Fibroblast of lung (primary cell): ENCODE data around the gene TRIB2. TPM values are rescaled to one million over a fixed set of nuclear protein-coding genes. Genes with fewer than 3 reads are reported as not detected.

Experiments used
- DNase-seq, 2 donors: peaks; one replicate each; pipeline versions ENCODE4 v3.0.0 to v3.0.0-alpha.2; 2010; ENCODE audit warnings: low read depth in 2 of 2
- H2AFZ ChIP-seq: 2 replicates; pipeline ENCODE4 v1.5.1; 2012; ENCODE audit warnings: low read length, control low read depth, inconsistent platforms
- H3K27ac ChIP-seq: 2 replicates; pipeline ENCODE4 v1.5.1; 2011; ENCODE audit warnings: low read length, control low read depth; ENCODE audit not compliant: insufficient read depth
- H3K27me3 ChIP-seq: 2 replicates; pipeline ENCODE4 v1.5.1; 2011; ENCODE audit warnings: mild to moderate bottlenecking, low read length; ENCODE audit not compliant: control insufficient read depth, insufficient read depth
- H3K36me3 ChIP-seq: 2 replicates; pipeline ENCODE4 v1.5.1; 2011; ENCODE audit warnings: low read length; ENCODE audit not compliant: control insufficient read depth, insufficient read depth
- H3K4me1 ChIP-seq: 2 replicates; pipeline ENCODE4 v1.5.1; 2011; ENCODE audit warnings: low read length; ENCODE audit not compliant: control insufficient read depth, insufficient read depth; ENCODE audit errors: extremely low read depth
- H3K4me2 ChIP-seq: 2 replicates; pipeline ENCODE4 v1.5.1; 2011; ENCODE audit warnings: low read length, control low read depth; ENCODE audit not compliant: insufficient read depth; ENCODE audit errors: extremely low read depth
- H3K4me3 ChIP-seq, 4 experiments: fragments of 200-600 bp in 1 of 4; sonication (generic) in 1 of 4; replicated peaks in 1 of 4; 2 replicates each; pipeline ENCODE4 v1.5.1; 2011 to 2016; ENCODE audit warnings: low read length in 4 of 4, low read depth in 3 of 4, mild to moderate bottlenecking in 3 of 4, control low read depth in 2 of 4, inconsistent platforms in 1 of 4, mixed read lengths in 1 of 4; ENCODE audit not compliant: insufficient read depth in 1 of 4; ENCODE audit errors: control extremely low read depth in 1 of 4
- H3K79me2 ChIP-seq: 2 replicates; pipeline ENCODE4 v1.5.1; 2012; ENCODE audit warnings: mild to moderate bottlenecking, low read length, inconsistent platforms; ENCODE audit not compliant: control insufficient read depth, insufficient read depth
- H3K9ac ChIP-seq: 2 replicates; pipeline ENCODE4 v1.5.1; 2011; ENCODE audit warnings: mild to moderate bottlenecking, low read length, control low read depth; ENCODE audit not compliant: insufficient read depth
- H3K9me3 ChIP-seq: 2 replicates; pipeline ENCODE4 v1.5.1; 2012; ENCODE audit warnings: low read depth, low read length; ENCODE audit not compliant: control insufficient read depth, insufficient read depth
- H4K20me1 ChIP-seq: 2 replicates; pipeline ENCODE4 v1.5.1; 2011; ENCODE audit warnings: low read length; ENCODE audit not compliant: control insufficient read depth, insufficient read depth; ENCODE audit errors: extremely low read depth
- EZH2 ChIP-seq: IDR thresholded peaks from 2 replicates; pipeline ENCODE4 v1.5.1; 2012; ENCODE audit warnings: low read length, control low read depth, mild to moderate bottlenecking; ENCODE audit errors: missing control alignments
- polyA plus RNA-seq, 2 donors: library from polyadenylated mRNA; depleted of rRNA in 1 of 2; stranded (reverse) in 1 of 2; unstranded in 1 of 2; fragments of >200 nt; gene quantifications; 2 replicates each; pipeline ENCODE4 v1.2.1, GENCODE V29; 2011 to 2012; ENCODE audit warnings: missing spikeins in 1 of 2
- total RNA-seq: library from RNA; depleted of rRNA; stranded (reverse); fragments of >200 nt; gene quantifications from 2 replicates; pipeline ENCODE4 v1.2.1, GENCODE V29; 2014
- TF ChIP-seq, protein P1 (sequence below), 2 donors: IDR thresholded peaks in 1 of 2; conservative IDR thresholded peaks in 1 of 2; 1 replicate in 1 of 2; 2 replicates in 1 of 2; pipeline ENCODE4 v1.5.1; 2011 to 2012; ENCODE audit warnings: low read length in 2 of 2, control low read depth in 1 of 2, inconsistent platforms in 1 of 2, low read depth in 1 of 2, mild to moderate bottlenecking in 1 of 2

The TRIB2 gene
- total and polyA plus RNA-seq, 2 donors (not counting 1 experiment from before 2014, with no cell fraction given) = 26.1 to 31.0 TPM

DNA sequence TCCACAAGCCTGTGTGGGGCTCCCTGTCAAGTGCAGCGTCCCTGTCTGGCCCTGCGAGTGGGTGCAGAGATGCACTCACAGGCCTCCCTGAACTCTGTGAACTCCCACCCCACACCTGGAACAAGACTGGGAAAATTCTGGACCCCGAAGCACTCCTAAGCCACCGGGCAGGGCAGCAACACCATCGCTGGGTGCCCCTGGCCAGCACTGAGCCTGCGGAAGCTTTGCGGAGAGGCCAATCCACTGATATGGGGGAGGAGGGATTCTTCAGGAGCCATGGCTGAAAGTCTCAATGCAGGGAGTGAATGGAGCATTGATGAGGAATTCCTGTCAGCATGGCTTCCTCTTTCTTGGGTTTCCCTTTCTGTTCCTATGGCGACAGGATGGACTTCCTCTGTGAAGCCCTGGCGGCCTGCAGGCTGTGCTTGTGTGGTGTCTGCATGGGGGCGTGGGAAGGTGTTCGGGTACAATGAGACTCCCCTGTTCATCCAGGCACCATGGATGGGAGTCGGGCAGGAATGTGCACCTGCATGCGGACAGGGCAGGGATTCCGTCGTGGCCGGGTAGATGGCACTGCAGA is 15.1 kb downstream of the TRIB2 start:
- H4K20me1 ChIP-seq = no peaks in the 10 kb centered on the region
- no peak overlapping the region for H3K4me3 ChIP-seq
- no peak overlapping the region for H3K27ac ChIP-seq
- H3K36me3 ChIP-seq = peaks cover 19% of the 10 kb centered on the region
- H3K79me2 ChIP-seq = peaks cover 86% of the 10 kb centered on the region
- peaks cover 14% of the 10 kb centered on the region for H3K4me1 ChIP-seq
- no peak overlapping the region for H2AFZ ChIP-seq
- H3K9me3 ChIP-seq = no peaks in the 10 kb centered on the region
- H3K9ac ChIP-seq = no peak overlapping the region
- TF ChIP-seq EZH2 = no peak
- TF ChIP-seq, protein P1, sequence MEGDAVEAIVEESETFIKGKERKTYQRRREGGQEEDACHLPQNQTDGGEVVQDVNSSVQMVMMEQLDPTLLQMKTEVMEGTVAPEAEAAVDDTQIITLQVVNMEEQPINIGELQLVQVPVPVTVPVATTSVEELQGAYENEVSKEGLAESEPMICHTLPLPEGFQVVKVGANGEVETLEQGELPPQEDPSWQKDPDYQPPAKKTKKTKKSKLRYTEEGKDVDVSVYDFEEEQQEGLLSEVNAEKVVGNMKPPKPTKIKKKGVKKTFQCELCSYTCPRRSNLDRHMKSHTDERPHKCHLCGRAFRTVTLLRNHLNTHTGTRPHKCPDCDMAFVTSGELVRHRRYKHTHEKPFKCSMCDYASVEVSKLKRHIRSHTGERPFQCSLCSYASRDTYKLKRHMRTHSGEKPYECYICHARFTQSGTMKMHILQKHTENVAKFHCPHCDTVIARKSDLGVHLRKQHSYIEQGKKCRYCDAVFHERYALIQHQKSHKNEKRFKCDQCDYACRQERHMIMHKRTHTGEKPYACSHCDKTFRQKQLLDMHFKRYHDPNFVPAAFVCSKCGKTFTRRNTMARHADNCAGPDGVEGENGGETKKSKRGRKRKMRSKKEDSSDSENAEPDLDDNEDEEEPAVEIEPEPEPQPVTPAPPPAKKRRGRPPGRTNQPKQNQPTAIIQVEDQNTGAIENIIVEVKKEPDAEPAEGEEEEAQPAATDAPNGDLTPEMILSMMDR (conservative IDR thresholded peaks at IDR 0.05 in 1 of 2, IDR thresholded peaks at IDR 0.05 in 1 of 2; ENCODE audit: low read depth in 1 of 2, low read length in 2 of 2) = no peak
- no peak for DNase-seq
- H3K4me2 ChIP-seq = no peak overlapping the region
- no peaks in the 10 kb centered on the region for H3K27me3 ChIP-seq

DNA sequence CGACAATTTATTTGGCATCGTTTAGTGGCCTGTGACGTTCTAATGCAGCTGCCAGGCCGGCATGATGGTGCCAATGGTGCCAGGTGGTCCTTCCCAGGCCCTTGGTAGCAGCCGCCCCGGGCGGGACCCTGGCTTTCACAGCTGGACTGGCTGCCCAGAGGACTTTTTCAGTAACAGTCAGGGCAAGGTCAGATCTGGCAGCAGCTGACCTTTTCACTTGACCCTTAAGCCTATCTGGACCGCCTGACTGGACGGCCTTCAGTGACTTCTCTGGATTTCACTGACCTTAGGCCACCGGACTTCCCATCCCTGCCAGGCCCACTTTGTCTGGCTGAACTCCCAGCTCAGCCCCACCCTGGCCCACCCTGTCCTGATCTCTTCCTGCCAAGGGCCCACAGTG is 15.9 kb downstream of the TRIB2 start:
- Histone ChIP-seq H3K27ac (no peak overlapping the region), H3K79me2 (peaks cover 78% of the 10 kb centered on the region)

DNA sequence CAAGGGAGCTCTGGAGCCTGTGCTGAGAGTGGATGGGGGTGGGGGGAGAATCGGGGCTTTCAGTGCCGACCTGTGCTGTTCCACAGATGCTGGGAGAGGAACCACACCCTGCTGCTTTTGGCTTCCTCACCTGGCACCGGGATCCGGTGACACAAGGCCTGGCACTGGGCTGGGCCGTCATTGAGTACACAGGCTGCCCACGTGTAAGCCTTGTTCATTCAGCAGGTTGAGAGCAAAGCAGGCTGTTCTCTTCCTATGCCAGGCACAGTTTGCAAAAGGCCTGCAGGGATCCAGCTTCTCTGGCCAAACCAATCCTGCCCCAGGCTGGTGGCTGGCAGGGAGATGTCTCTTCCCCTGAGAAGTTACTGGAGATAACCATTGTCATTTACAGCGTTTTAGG is 17.1 kb downstream of the TRIB2 start:
- no peak overlapping the region for H2AFZ ChIP-seq
- no peak overlapping the region for H3K4me2 ChIP-seq
- peaks cover 68% of the 10 kb centered on the region for H3K79me2 ChIP-seq
- H3K9ac ChIP-seq = no peak overlapping the region
- TF ChIP-seq, protein P1 (conservative IDR thresholded peaks at IDR 0.05 in 1 of 2, IDR thresholded peaks at IDR 0.05 in 1 of 2; ENCODE audit: low read depth in 1 of 2, low read length in 2 of 2) = no peak
- TF ChIP-seq EZH2 = no peak
- no peaks in the 10 kb centered on the region for H3K9me3 ChIP-seq
- no peak for DNase-seq
- no peaks in the 10 kb centered on the region for H3K27me3 ChIP-seq
- H3K36me3 ChIP-seq = peaks cover 11% of the 10 kb centered on the region
- H4K20me1 ChIP-seq = no peaks in the 10 kb centered on the region
- no peak overlapping the region for H3K27ac ChIP-seq
- peaks cover 20% of the 10 kb centered on the region for H3K4me1 ChIP-seq
- H3K4me3 ChIP-seq = no peak overlapping the region

More for the DNA sequence above, 15.9 kb downstream of the TRIB2 start:
- H2AFZ ChIP-seq = no peak overlapping the region
- H3K9ac ChIP-seq = no peak overlapping the region
- no peak for DNase-seq
- no peak for TF ChIP-seq EZH2
- TF ChIP-seq, protein P1 (conservative IDR thresholded peaks at IDR 0.05 in 1 of 2, IDR thresholded peaks at IDR 0.05 in 1 of 2; ENCODE audit: low read depth in 1 of 2, low read length in 2 of 2) = no peak
- no peak overlapping the region for H3K4me2 ChIP-seq
- no peaks in the 10 kb centered on the region for H4K20me1 ChIP-seq
- no peaks in the 10 kb centered on the region for H3K27me3 ChIP-seq
- no peak overlapping the region for H3K4me3 ChIP-seq
- no peaks in the 10 kb centered on the region for H3K9me3 ChIP-seq
- peaks cover 19% of the 10 kb centered on the region for H3K4me1 ChIP-seq
- peaks cover 15% of the 10 kb centered on the region for H3K36me3 ChIP-seq
